HCT116 (cell line): Measurements from ENCODE around the gene KLHL17. TPM values are rescaled to one million over a fixed set of nuclear protein-coding genes. Genes with fewer than 3 reads are reported as not detected.

ENCODE experiments used
- ATAC-seq: fragments of 200-7000 bp; cut with Tn5 transposase; 2 replicates; pipeline ENCODE4 v1.9.1; 2020; ENCODE audit warnings: mild to moderate bottlenecking, moderate library complexity
- BruUV-seq: library from RNA; stranded (reverse); fragments of 400-500 nt; replicated peaks from 2 replicates; lab custom pipeline; 2021; lab: Mats Ljungman, UMichigan
- CTCF ChIA-PET: fragments of 300-600 bp; sonication (Branson Sonifier 250); formaldehyde crosslinking; loops from one replicate; lab custom pipeline; 2021; ENCODE audit warnings: antibody characterized with exemption; lab: Charles Lee
- POLR2A ChIA-PET: fragments of 300-600, 350-600 bp; sonication (Branson Sonifier 250); formaldehyde crosslinking; loops from one replicate; lab custom pipeline; 2021; ENCODE audit warnings: antibody characterized with exemption; lab: Charles Lee
- RAD21 ChIA-PET, 2 experiments: fragments of 300-600 bp; sonication (Branson Sonifier 250); formaldehyde crosslinking; loops; one replicate each; lab custom pipeline; 2023; ENCODE audit warnings: low total read pairs in 2 of 2; ENCODE audit not compliant: uncharacterized antibody in 2 of 2, unreplicated experiment in 2 of 2, low non-redundant PET in 1 of 2; lab: Charles Lee
- DNase-seq: peaks from one replicate; pipeline ENCODE4 v3.0.0-alpha.2; 2010; ENCODE audit warnings: low read depth, low spot score
- H2AFZ ChIP-seq: fragments of 200-600 bp; shearing (Covaris generic), sonication (generic); 2 replicates; pipeline ENCODE4 v1.6.1; 2017; ENCODE audit warnings: low read depth, mixed run types, mixed read lengths, antibody characterized with exemption, low read length; ENCODE audit not compliant: poor library complexity, severe bottlenecking
- H3K27ac ChIP-seq: 2 replicates; pipeline ENCODE4 v1.5.1; 2012; ENCODE audit warnings: low read depth, low read length
- H3K27me3 ChIP-seq: fragments of 200-600 bp; sonication (generic); 2 replicates; pipeline ENCODE4 v1.6.1; 2016; ENCODE audit warnings: mixed run types, low read length, mixed read lengths; ENCODE audit not compliant: insufficient read depth
- H3K36me3 ChIP-seq, 2 experiments: fragments of 200-500 bp in 1 of 2; fragments of 200-600 bp in 1 of 2; sonication (Bioruptor generic) in 1 of 2; sonication (generic) in 1 of 2; 2 replicates each; pipeline versions ENCODE4 v1.5.1 to v1.6.1; 2014 to 2016; ENCODE audit warnings: low read length in 2 of 2, inconsistent platforms in 1 of 2, mixed read lengths in 1 of 2, mixed run types in 1 of 2; ENCODE audit not compliant: insufficient read depth in 2 of 2, control insufficient read depth in 1 of 2
- H3K4me1 ChIP-seq, 2 experiments: fragments of 200-600 bp in 1 of 2; sonication (generic) in 1 of 2; 2 replicates each; pipeline versions ENCODE4 v1.5.1 to v1.6.1; 2012 to 2017; ENCODE audit warnings: low read length in 2 of 2, inconsistent platforms in 1 of 2, mild to moderate bottlenecking in 1 of 2, mixed read lengths in 1 of 2, mixed run types in 1 of 2, moderate library complexity in 1 of 2; ENCODE audit not compliant: insufficient read depth in 2 of 2, control insufficient read depth in 1 of 2
- H3K4me2 ChIP-seq: fragments of 200-600 bp; sonication (generic); 2 replicates; pipeline ENCODE4 v1.6.1; 2017; ENCODE audit warnings: mixed run types, low read length, mixed read lengths
- H3K4me3 ChIP-seq, 2 experiments: fragments of 200-600 bp in 1 of 2; sonication (generic) in 1 of 2; replicated peaks in 1 of 2; 2 replicates each; pipeline ENCODE4 v1.5.1; 2011 to 2016; ENCODE audit warnings: low read length in 2 of 2, control low read depth in 1 of 2, low read depth in 1 of 2, mild to moderate bottlenecking in 1 of 2, mixed read lengths in 1 of 2, mixed run types in 1 of 2
- H3K79me2 ChIP-seq: fragments of 200-600 bp; sonication (generic); 2 replicates; pipeline ENCODE4 v1.6.1; 2017; ENCODE audit warnings: mild to moderate bottlenecking, mixed run types, low read length, moderate library complexity, mixed read lengths; ENCODE audit not compliant: insufficient read depth
- H3K9ac ChIP-seq: fragments of 200-600 bp; sonication (generic); 2 replicates; pipeline ENCODE4 v1.6.1; 2016; ENCODE audit warnings: low read length, mixed read lengths
- H3K9me2 ChIP-seq: fragments of 200-600 bp; sonication (generic), shearing (Covaris generic); 2 replicates; pipeline ENCODE4 v1.6.1; 2017; ENCODE audit warnings: mixed run types, mild to moderate bottlenecking, moderate library complexity; ENCODE audit not compliant: insufficient read depth
- H3K9me3 ChIP-seq, 2 experiments: fragments of 200-500 bp in 1 of 2; fragments of 200-600 bp in 1 of 2; sonication (Bioruptor generic) in 1 of 2; sonication (generic) in 1 of 2; 2 replicates each; pipeline ENCODE4 v1.6.1; 2014 to 2017; ENCODE audit warnings: low read length in 2 of 2, mixed read lengths in 2 of 2, inconsistent platforms in 1 of 2, low read depth in 1 of 2, mild to moderate bottlenecking in 1 of 2, mixed run types in 1 of 2, moderate library complexity in 1 of 2; ENCODE audit not compliant: control insufficient read depth in 1 of 2, insufficient read depth in 1 of 2
- H4K20me1 ChIP-seq: fragments of 200-600 bp; sonication (generic), shearing (Covaris generic); 2 replicates; pipeline ENCODE4 v1.6.1; 2017; ENCODE audit warnings: mixed run types, mild to moderate bottlenecking, moderate library complexity; ENCODE audit not compliant: insufficient read depth
- EZH2 ChIP-seq: fragments of 200-600 bp; sonication (generic); IDR thresholded peaks from 2 replicates; pipeline ENCODE4 v1.6.1; 2017; ENCODE audit warnings: antibody characterized with exemption, mixed run types
- EZH2phosphoT487 ChIP-seq: fragments of 200-600 bp; IDR thresholded peaks from 2 replicates; pipeline ENCODE4 v1.6.1; 2018; ENCODE audit warnings: antibody characterized with exemption, borderline replicate concordance
- FOSL1 ChIP-seq: IDR thresholded peaks from 2 replicates; pipeline ENCODE4 v1.6.1; 2012; ENCODE audit warnings: low read depth
- POLR2A ChIP-seq: IDR thresholded peaks from 2 replicates; pipeline ENCODE4 v1.7.0; 2011; ENCODE audit warnings: borderline replicate concordance; ENCODE audit not compliant: insufficient read depth, insufficient read length; ENCODE audit errors: extremely low read depth
- ZFX ChIP-seq: fragments of 450-650 bp; IDR thresholded peaks from 2 replicates; pipeline ENCODE4 v1.6.1; 2017
- intact Hi-C: fragments of 100-400 bp; cut with micrococcal nuclease; formaldehyde crosslinking; loops from 2 replicates; pipeline ENCODE4 v1.10.0; 2022
- total RNA-seq: library from RNA; stranded (reverse); gene quantifications from one replicate; pipeline ENCODE4 v1.2.1, GENCODE V29; 2021; ENCODE audit not compliant: unreplicated experiment

Gene KLHL17
- total RNA-seq, 1 experiment from 2014 or later: 100.0 TPM

GRCh38 chr1:981955-982558 is 21.7 kb downstream of the KLHL17 start, which contains the start of gene PERM1:
Gene PERM1 (minus strand): TSS chr1:982093. CDS start chr1:981029, 1,064 bp downstream.
- intact Hi-C loops: loop anchor here (5.0 kb wide), 1 partner anchor 80 kb away; no protein-coding TSS in a partner anchor
- ATAC-seq: no peak
- no peak within 1 kb of the TSS for H3K9ac ChIP-seq
- RAD21 ChIA-PET: no interaction called here
- H3K27me3 ChIP-seq: no peaks in the 10 kb centered on the region
- no peak within 1 kb of the TSS for H3K4me3 ChIP-seq
- no TSS peak for BruUV-seq
- no peaks in the 10 kb centered on the region for H3K9me3 ChIP-seq
- H3K27ac ChIP-seq: no peak within 1 kb of the TSS
- H3K4me1 ChIP-seq: peaks cover 2 to 5% of the 10 kb centered on the region in 2 experiments; a peak in 1 of 4 replicates
- CTCF ChIA-PET: interaction anchor here (2.8 kb wide), 1 partner anchor 82 kb away, joined by 18 read pairs; no protein-coding TSS in a partner anchor
- POLR2A ChIA-PET: no interaction called here
- H2AFZ ChIP-seq: no peak within 1 kb of the TSS
- no peak for DNase-seq
- TF ChIP-seq POLR2A (no peak), EZH2 (no peak), FOSL1 (no peak), EZH2phosphoT487 (no peak)
- H3K36me3 ChIP-seq: no peaks in the 10 kb centered on the region
- no peaks in the 10 kb centered on the region for H4K20me1 ChIP-seq
- H3K79me2 ChIP-seq: no peaks in the 10 kb centered on the region
- no peak within 1 kb of the TSS for H3K4me2 ChIP-seq
- H3K9me2 ChIP-seq: no peaks in the 10 kb centered on the region

DNA sequence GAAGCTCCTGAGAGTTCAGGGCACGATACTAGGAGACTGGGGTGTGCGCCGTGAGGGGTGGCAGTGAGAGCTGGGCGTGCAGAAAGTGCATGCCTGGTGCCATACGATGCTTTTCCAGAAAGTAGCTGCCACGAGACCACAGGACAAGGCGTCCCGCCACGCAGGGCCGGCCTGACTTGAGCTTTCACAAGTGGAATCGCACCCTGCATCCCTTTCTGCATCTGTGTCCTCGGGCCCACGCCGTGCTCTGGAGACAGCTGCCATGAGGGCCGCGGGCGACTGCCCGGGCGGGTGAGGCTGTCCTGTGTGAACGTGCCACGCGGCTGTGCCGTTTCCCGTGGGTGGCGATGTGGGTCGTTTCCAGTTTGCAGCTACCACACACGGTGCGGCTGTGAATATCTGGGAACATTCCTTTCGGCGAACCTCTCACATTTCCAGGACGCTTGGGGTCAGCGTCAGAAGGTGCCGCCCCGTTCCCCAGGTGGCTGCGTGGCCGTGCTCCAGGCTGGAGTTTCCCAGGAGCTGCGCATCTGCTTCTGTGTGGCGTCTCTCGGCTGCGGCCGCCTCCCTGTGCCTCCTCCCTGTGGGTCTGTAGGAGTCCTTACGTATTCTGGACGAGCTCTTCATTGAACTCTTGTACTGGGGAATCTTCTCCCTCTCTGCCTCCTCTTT is 22.5 kb downstream of the KLHL17 start:
- POLR2A ChIA-PET: interaction anchor here (1.6 kb wide), 1 partner anchor 81 kb away, joined by 5 read pairs; no protein-coding TSS in a partner anchor
- no peak overlapping the region for H3K4me3 ChIP-seq
- H3K9me2 ChIP-seq: no peaks in the 10 kb centered on the region
- CTCF ChIA-PET: interaction anchor here (0.8 to 2.8 kb wide), 2 partner anchors 81 to 309 kb away, joined by 4 to 18 read pairs; no protein-coding TSS in a partner anchor
- no peak overlapping the region for H3K4me2 ChIP-seq
- RAD21 ChIA-PET: no interaction called here
- peaks cover 2 to 5% of the 10 kb centered on the region in 2 experiments; a peak in 1 of 4 replicates for H3K4me1 ChIP-seq
- no peaks in the 10 kb centered on the region for H4K20me1 ChIP-seq
- TF ChIP-seq ZFX: no peak
- TF ChIP-seq, all 23 proteins: peak for 0
- H3K27me3 ChIP-seq: no peaks in the 10 kb centered on the region
- H2AFZ ChIP-seq: no peak overlapping the region
- intact Hi-C loops: loop anchor here (5.0 kb wide), 1 partner anchor 79 kb away; no protein-coding TSS in a partner anchor
- no peaks in the 10 kb centered on the region for H3K36me3 ChIP-seq
- H3K79me2 ChIP-seq: no peaks in the 10 kb centered on the region
- DNase-seq (no peak), ATAC-seq (no peak)
- H3K9me3 ChIP-seq: no peaks in the 10 kb centered on the region
- no peak overlapping the region for H3K9ac ChIP-seq
- BruUV-seq: no TSS peak
- H3K27ac ChIP-seq: no peak overlapping the region
